Stimulated activated naive CD4-positive, alpha-beta T cell treated with Interleukin-2 at 50 U/mL for 16 hours (primary cell): Measurements from ENCODE around the gene CMTM1.
A peak's percentile ranks its signal among the peaks of the same experiment; 100 is the strongest.
"Not testable (repeated sequence)": the region's sequence is repeated elsewhere in the genome, so short reads cannot be mapped to it uniquely, and the experiment has no call there.

Source experiments
- DNase-seq: peaks from one replicate; lab custom pipeline; 2025; lab: John Stamatoyannopoulos, UW

The CMTM1 gene

DNA sequence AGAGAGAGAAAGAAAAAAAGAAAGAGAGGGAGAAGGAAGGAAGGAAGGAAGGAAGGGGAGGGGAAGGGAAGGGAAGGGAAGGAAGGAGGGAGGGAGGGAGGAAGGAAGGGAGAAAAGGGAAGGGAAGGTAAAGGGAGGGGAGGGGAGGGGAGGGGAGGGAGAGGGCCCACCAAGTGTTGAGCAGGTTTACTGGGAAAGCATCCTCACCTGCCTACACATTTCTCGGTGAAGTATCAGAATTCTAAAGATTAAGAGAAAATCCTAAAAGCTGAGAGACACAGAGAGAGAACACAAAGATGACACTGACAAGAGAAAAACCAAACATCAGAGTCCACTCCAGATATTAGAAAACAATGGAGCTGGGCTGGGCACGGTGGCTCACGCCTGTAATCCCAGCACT, 26.0 kb downstream of the CMTM1 start:
- DNase-seq, result no peak

GRCh38 chr16:66592814-66593213, 26.6 kb downstream of the CMTM1 start:
- DNase-seq, result no peak

DNA sequence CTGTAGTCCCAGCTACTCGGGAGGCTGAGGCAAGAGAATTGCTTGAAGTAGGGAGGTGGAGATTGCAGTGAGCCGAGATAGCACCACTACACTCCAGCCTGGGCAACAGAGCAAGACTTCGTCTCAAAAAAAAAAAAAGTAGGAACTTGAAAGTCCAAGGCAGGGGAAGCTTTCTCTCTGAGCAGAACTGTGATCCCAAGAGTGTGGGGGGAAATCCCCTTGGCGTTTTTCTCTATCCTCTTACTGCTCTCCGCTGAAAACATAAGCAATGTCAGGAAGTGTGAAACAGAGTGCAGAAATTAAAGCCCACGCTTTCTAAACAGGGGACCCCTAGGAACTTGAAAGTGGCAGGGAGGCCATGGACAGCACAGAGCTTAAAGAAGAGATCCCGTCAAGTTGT, 28.5 kb downstream of the CMTM1 start:
- no peak for DNase-seq

DNA sequence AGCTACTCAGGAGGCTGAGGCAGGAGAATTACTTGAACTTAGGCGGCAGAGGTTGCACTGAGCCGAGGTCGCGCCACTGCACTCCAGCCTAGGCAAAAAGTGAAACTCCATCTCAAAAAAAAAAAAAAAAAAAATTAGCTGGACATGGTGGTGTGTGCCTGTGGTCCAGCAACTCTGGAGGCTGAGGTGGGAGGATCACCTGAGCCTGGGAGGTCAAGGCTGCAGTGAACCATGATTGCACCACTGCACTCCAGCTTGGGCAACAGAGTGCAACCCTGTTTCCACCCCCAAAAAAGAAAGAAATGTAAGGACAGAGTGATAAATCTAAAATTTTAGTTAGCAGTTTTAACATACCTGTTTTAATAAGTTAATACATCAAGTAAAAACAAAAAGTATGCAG, 30.3 kb downstream of the CMTM1 start:
- not testable (repeated sequence) for DNase-seq

DNA sequence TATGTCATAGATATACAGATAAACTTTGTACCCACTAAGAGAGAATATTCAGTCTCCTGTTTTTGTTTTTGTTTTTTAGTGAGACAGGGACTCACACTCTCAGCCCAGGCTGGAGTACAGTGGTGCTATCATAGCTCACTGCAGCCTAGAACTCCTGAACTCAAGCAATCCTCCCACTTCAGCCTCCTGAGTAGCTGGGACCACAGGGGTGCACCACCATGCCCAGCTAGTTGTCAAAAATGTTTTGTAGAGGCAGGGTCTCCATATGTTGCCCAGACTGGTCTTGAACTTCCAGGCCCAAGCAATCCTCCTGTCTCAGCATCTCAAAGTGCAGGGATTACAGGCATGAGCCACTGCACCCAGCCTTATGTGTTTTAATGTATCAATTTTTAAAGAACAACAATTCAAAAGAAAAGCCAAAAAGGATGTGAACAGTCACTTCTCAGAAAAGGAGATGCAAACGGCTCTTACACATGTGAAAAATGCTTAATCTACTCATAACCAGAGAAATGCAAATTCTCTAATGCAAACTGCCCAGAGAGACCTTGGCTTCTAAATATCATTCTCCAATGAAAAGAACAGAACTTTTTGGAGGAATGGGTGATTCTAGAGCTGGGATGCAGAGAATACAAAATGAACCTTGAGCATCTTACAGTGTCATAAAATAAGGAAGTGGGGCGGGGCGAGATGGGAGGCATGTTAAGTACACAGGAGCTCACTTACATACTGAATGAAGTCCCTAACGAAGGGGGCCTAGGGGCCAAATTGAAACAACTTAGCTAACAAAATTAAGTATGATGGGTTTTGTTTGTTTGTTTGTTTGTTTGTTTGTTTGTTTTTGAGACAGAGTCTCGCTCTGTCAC, 31.0 kb downstream of the CMTM1 start:
- DNase-seq, result no peak

GRCh38 chr16:66598111-66598510, 31.9 kb downstream of the CMTM1 start:
- no peak for DNase-seq

GRCh38 chr16:66599726-66600125, 33.5 kb downstream of the CMTM1 start:
- no peak for DNase-seq

GRCh38 chr16:66600477-66600876, 34.2 kb downstream of the CMTM1 start:
- DNase-seq, result no peak

- DNase-seq, result no peak
Observed at GRCh38 chr16:66601471-66601870, 35.2 kb downstream of the CMTM1 start.

DNA sequence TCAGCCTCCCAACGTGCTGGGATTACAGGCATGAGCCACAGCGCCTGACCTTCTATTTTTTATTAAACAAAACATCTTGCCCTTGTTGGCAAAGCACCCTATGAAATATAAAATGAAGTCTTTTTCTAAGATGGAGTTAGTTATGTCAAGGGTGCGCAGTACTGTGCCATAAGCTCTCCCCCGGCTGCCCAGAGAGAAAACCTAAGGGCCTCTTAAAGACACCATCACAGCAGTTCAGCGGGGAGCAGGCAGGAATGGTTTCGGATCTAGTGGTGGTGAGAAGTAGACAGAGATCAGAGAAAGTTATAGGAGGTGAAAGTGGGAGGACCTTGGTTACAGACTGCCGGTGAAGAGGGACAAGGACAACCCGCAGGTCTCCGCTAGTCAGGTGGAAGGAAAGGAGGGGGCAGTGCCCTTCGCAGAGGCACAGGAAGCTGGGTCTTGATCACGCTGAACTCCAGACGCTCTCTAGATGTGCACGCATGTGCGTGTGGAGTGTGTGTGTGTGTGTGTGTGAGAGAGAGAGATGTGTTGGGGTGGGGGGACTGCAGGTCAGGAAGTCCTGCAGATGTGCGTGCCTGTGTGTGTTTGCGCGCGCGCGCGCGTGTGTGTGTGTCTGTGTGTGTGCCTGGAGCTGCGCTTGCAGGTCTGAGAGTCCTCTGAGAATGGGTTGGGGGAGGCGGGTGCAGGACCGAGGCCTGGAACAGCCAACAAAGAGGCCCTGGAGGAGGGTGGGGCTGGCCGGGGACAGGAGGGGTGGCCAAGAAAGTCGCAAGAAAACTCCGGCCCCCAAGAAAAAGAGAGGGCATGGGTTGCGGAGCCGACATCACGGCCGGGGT, 37.5 kb downstream of the CMTM1 start:
- DNase-seq, result peak; percentile 68

- DNase-seq, result peak; percentile 73
Observed at GRCh38 chr16:66604376-66605176, 38.3 kb downstream of the CMTM1 start, which contains the start of gene CMTM3. Gene CMTM3 (plus strand): TSS chr16:66604704. CDS start chr16:66604806, 102 bp downstream.

- DNase-seq, result peak; percentile 42
Observed at GRCh38 chr16:66605177-66605978, 39.1 kb downstream of the CMTM1 start.

DNA sequence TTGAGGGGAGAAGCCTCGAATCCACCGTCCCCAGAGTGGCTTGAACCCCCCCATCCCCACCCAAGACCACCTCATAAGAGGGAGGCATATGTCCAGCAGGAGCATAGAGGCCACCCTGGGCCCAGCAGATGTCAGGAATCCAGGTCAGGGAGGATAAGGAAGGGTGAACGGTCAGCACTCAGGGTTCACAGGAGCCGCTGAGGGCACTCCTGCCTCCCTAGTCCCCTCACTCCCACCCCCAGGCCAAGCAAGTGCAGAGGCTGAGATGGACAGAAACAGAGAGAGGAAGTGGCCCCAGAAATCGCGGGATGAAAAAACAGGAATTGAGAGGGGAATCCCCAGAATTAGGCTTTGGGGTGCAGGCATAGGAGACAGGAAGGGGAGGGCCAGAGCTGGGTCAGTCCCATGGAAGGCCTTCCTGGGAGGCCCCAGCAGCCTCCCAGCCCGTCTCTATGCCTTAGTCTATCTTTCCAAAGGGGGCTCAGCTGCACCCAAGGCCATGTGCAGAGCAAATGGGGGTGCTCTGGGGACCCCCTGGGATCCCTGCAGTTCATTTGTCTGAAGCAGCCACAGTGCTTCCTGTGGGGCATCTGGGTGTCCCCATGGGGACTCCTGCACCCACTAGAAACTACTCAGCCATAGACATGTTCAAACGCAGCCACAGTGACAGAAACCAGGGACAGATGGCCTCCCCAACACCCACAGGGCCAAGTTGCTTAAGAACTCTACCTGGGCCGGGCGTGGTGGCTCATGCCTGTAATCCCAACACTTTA, 39.9 kb downstream of the CMTM1 start:
- DNase-seq, result no peak

GRCh38 chr16:66608241-66609138, 42.3 kb downstream of the CMTM1 start:
- peak; percentile 73 for DNase-seq

- no peak for DNase-seq
Observed at GRCh38 chr16:66609139-66609510, 42.9 kb downstream of the CMTM1 start.

DNA sequence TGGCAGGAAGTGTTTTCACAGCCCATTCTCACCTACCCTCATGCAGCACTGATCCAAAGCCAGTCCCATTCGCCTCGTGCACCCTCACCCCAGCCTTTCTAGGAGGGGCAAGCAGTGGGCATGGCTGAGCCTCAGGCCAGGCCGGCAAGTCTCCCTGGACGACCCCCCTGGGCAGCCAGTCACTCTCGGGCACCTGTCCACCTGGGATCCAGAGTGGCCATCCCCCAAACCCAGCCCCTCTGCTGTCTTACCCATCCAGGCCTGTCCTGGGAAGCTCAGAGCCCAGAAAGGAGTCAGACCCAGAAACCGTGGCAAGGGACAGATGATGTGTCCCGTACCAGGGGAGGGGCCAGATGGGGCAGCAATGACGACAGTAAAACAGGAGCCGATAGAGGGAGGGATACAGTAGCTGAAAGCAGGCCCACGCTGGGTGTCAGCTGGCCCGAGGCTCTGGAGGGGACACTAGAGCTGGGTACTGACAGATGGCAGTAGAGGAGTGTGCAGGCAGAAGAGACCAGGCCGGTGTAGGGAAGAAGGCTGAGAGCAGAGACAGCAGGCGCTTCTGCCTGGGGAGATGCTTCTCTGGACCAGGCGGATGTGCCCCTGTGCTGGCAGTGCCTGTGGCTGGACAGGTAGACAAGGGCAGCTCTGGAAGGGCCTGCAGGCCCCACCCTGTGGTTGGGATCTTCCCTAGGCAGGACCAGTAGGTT, 44.0 kb downstream of the CMTM1 start:
- no peak for DNase-seq

- not testable (repeated sequence) for DNase-seq
Observed at GRCh38 chr16:66611911-66612310, 45.7 kb downstream of the CMTM1 start.

DNA sequence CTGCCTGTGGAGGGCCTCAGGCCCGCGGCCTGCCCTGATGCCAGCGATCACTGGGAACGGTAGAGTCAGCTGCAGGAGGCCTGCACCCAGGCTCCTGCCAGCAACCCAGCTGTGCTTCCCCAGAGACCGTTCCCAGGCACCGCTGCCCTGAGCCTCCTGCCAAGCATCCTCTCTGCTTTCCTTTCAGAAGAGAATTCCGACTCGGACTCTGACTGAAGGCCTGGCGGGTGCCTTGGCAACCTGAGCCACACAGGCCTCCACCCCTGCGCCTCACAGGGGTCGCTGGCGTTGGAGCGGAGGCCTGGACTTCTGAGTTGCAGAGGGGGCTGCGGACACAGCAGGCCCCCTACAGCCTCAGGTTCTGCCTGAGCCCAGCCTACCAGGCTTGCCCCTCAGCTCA, 46.2 kb downstream of the CMTM1 start:
- DNase-seq, result no peak
